Posterior vena cava (tissue), 2 donors: Measurements from ENCODE around the gene IFNG. TPM values are rescaled to one million over a fixed set of nuclear protein-coding genes. Genes with fewer than 3 reads are reported as not detected.
"Not testable (repeated sequence)": the region's sequence is repeated elsewhere in the genome, so short reads cannot be mapped to it uniquely, and the experiment has no call there.

Experiments used
- DNase-seq: peaks from one replicate; pipeline ENCODE4 v3.0.0-alpha.2; 2020; ENCODE audit warnings: low spot score
- intact Hi-C, 2 donors: fragments of 100-400 bp; cut with DNase I; formaldehyde crosslinking; loops; one replicate each; pipeline versions ENCODE4 v1.14.1 to v1.14.2; 2022 to 2023
- long read RNA-seq, 2 donors: library from polyadenylated mRNA; unstranded; transcript quantifications; one replicate each; pipeline ENCODE4 v2.0.0, GENCODE V29; 2020 to 2021
- total RNA-seq, 2 donors: library from RNA; stranded (reverse); fragmentation: NEBNext Ultra II Directional; extraction: Animal tissue kit (Norgen Biotek cat#: 25700); gene quantifications; one replicate each; pipeline ENCODE4 v1.2.1, GENCODE V29; 2021
- donor health status: DM: yes; HTN: yes; CAD: no.
- donor health status: DM: yes; HTN: yes; CAD: no.

The IFNG gene
- total RNA-seq = not detected
- long read RNA-seq, donor 1 = 0 reads
- long read RNA-seq, donor 2 = 0 reads

DNA sequence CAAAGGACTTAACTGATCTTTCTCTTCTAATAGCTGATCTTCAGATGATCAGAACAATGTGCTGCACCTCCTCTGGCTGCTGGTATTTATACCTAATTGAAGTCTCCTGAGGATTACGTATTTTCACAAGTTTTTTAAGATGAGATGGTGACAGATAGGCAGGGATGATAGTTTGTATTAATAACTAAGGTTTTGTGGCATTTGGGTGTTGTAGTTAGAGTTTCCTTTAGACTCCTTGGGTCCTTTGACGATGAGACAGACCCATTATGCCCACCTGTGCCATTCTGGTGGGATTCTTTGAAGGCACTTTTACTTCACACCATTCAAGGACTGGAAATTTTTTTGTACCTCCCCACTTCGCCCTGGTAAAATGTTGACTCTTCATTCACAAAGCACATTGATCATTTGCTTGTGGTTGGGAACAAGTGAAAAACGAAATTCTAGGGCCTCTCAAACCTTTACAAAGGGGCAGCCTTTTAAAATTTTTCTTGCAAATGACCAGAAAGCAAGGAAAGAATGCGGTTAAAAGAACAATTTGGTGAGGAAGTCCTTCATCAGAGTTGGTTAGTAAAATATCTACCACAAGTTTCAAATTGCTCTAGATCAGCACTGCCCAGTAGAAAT is at the start of gene IFNG:
TSS of gene IFNG (minus strand) at position 60 of the 624 bp plus-strand sequence. CDS start 125 bp downstream, outside the sequence.
- intact Hi-C loops = no loop called here
- DNase-seq = no peak

GRCh38 chr12:68209048-68209728 is 49.6 kb upstream of the IFNG start:
- intact Hi-C loops, DNase-seq: not testable (repeated sequence)

- intact Hi-C loops = no loop called here
Observed at GRCh38 chr12:68207276-68207675, 47.7 kb upstream of the IFNG start.

GRCh38 chr12:68206446-68206845 is 46.9 kb upstream of the IFNG start:
- intact Hi-C loops = no loop called here
- DNase-seq = no peak

More at GRCh38 chr12:68207276-68207675, 47.7 kb upstream of the IFNG start:
- no peak for DNase-seq

DNA sequence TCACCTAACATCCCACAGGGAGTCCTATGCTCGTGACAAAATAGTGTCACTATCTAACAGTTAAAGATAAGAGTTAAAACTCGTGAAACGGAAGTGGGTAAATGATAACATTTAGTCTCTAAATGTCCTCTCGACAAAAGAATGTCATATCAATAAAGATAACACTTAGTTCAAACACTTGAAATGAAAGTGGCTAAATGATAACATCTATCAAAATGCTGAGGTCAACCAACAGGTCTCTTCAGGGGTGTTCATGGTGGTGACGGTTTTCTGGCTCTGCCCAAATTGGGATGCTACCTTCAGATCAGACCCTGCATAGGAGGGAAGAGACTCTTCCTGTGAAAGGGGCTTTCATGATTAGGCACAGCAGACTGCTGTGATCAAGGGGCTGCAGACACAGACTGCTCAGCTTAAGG is 43.9 kb upstream of the IFNG start:
- DNase-seq = no peak
- intact Hi-C loops = no loop called here

GRCh38 chr12:68200854-68201253 is 41.3 kb upstream of the IFNG start:
- intact Hi-C loops = no loop called here
- no peak for DNase-seq

DNA sequence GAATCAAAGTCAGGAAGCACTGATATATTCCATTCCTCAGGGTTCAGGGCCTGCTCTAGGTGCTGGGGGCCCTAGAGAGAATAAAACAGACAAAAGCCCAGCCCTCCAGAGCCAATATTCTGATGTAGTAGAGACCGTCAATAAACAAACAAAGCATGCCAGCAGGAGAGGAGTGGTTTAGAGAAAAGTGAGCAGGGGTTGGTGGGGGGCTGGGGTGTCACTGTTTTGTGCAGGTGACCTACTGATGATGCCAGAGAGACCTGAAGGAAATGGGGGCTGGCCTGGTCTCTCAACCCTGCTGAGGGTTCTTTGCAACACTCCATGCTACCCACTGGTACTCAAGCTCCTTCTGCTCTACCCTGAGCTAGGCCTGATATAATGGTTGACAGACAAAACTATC is 39.6 kb upstream of the IFNG start:
- DNase-seq = no peak
- intact Hi-C loops = no loop called here

GRCh38 chr12:68198507-68199086 is 39.1 kb upstream of the IFNG start:
- intact Hi-C loops = no loop called here
- no peak for DNase-seq

- no peak for DNase-seq
- intact Hi-C loops = no loop called here
Observed at GRCh38 chr12:68190301-68190700, 30.8 kb upstream of the IFNG start.

DNA sequence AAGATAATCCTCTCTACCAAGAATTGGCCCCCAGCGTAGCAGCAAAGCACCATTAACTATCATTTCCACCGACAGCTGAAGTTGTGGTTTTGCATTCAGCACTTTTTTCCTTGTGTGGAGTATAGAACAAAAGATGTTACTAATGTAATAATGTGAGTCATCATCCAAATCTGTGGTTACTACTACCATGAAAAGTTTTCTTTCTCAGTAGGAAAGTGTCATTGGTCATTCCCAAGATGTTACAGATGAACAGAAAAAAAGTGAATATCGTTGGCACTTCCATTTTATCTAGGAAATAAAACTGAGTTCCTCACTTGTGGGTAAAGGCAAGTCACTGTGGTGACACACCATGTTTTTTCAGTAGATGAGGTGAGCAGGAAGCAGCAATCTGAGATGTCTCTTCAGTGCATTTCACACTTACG is 30.3 kb upstream of the IFNG start:
- intact Hi-C loops = no loop called here
- DNase-seq = no peak

GRCh38 chr12:68185598-68185997 is 26.1 kb upstream of the IFNG start:
- DNase-seq = no peak
- intact Hi-C loops = no loop called here

GRCh38 chr12:68180792-68181744 is 21.5 kb upstream of the IFNG start:
- no peak for DNase-seq

GRCh38 chr12:68178774-68179439 is 19.4 kb upstream of the IFNG start:
- intact Hi-C loops = no loop called here

More at GRCh38 chr12:68180792-68181744, 21.5 kb upstream of the IFNG start:
- intact Hi-C loops = no loop called here

GRCh38 chr12:68178184-68178583 is 18.6 kb upstream of the IFNG start:
- no peak for DNase-seq
- intact Hi-C loops = no loop called here

More at GRCh38 chr12:68178774-68179439, 19.4 kb upstream of the IFNG start:
- DNase-seq = no peak

DNA sequence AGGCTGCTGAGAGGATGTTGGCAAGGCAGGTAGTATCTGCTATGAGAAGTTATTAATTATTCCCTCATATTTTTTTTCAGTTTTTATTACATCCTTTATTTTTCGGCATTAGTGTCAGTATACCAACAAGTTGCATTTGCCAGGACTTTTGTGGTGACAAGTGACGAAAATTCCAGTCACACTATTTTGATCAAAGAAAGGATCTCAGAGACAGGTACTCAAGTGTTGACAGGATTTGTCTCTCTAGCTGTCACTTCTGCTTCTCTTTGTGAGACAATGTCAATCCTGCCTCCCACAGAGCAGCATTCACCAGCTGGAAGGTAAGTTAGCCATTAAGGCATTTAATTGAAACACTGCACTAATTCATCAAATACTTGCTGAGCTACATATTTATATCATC is 18.0 kb upstream of the IFNG start:
- DNase-seq = no peak
- intact Hi-C loops = no loop called here

DNA sequence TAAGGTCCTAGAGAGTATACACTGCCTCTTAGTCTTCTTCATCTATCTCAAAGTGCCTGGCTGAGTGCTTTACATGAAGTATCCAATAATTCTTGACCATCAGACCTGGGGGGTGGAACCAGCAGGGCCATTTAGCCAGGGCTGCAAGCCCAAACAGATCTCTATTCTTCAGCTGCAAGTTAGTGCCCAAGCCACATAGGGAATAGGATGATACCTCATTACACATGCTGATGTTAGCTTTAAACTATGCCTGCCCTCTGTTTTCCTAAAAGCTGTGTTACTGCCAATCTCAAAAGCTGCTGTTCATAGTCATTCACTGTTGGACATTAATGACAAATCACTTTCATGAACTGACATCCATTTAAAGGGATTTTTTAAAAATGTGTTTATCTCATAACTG is 16.7 kb upstream of the IFNG start:
- no peak for DNase-seq
- intact Hi-C loops = no loop called here

- intact Hi-C loops = no loop called here
- DNase-seq = no peak
Observed at GRCh38 chr12:68175557-68176061, 16.1 kb upstream of the IFNG start.

DNA sequence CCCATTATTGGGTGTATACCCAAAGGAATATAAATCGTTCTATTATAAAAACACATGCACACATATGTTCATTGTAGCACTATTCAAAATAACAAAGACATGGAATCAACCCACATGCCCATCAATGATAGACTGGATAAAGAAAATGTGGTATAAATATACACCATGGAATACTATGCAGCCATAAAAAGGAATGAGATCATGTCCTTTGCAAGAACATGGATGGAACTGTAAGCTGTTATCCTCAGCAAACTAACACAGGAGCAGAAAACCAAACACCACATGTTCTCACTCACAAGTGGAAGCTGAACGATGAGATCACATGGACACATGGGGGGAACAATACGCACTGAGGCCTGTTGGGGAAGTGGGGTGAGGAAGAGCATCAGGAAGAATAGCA is 15.2 kb upstream of the IFNG start:
- intact Hi-C loops, DNase-seq: not testable (repeated sequence)

- intact Hi-C loops = no loop called here
- DNase-seq = no peak
Observed at GRCh38 chr12:68173792-68174191, 14.3 kb upstream of the IFNG start.
